Dermis blood vessel endothelial cell (primary cell): ENCODE data around the gene SLC25A29. TPM values are rescaled to one million over a fixed set of nuclear protein-coding genes. Genes with fewer than 3 reads are reported as not detected.
"Not testable (repeated sequence)": the region's sequence is repeated elsewhere in the genome, so short reads cannot be mapped to it uniquely, and the experiment has no call there.

ENCODE experiments used
- DNase-seq: peaks from one replicate; pipeline ENCODE4 v3.0.0; 2010
- total RNA-seq: library from RNA; depleted of rRNA; stranded (reverse); fragments of >200 nt; gene quantifications from 2 replicates; pipeline ENCODE4 v1.2.3, GENCODE V29; 2014

SLC25A29 gene
- total RNA-seq, 1 donor from 2014 or later = 145 TPM

- DNase-seq = not testable (repeated sequence)
Observed at GRCh38 chr14:100312110-100312876, 6.0 kb upstream of the SLC25A29 start.

- DNase-seq = peak; percentile 45
Observed at GRCh38 chr14:100309028-100309737, 2.9 kb upstream of the SLC25A29 start.

GRCh38 chr14:100308427-100308792, 2.2 kb upstream of the SLC25A29 start:
- not testable (repeated sequence) for DNase-seq

GRCh38 chr14:100307766-100308426, 1.7 kb upstream of the SLC25A29 start:
- no peak for DNase-seq

- peak; percentile 47 for DNase-seq
Observed at GRCh38 chr14:100306998-100307765, 938 bp upstream of the SLC25A29 start.

GRCh38 chr14:100305324-100306100, 732 bp downstream of the SLC25A29 start:
- peak; percentile 45 for DNase-seq

GRCh38 chr14:100304825-100305323, 1.4 kb downstream of the SLC25A29 start:
- DNase-seq = peak; percentile 55

GRCh38 chr14:100303925-100304324, 2.3 kb downstream of the SLC25A29 start:
- peak; percentile 20 for DNase-seq

GRCh38 chr14:100303179-100303578, 3.1 kb downstream of the SLC25A29 start:
- peak; percentile 53 for DNase-seq

- DNase-seq = no peak
Observed at GRCh38 chr14:100302616-100303015, 3.6 kb downstream of the SLC25A29 start.

GRCh38 chr14:100299238-100299560, 7.0 kb downstream of the SLC25A29 start:
- DNase-seq = no peak

- no peak for DNase-seq
Observed at GRCh38 chr14:100298551-100299237, 7.5 kb downstream of the SLC25A29 start.

- peak; percentile 34 for DNase-seq
Observed at GRCh38 chr14:100297320-100298300, 8.6 kb downstream of the SLC25A29 start.

- not testable (repeated sequence) for DNase-seq
Observed at GRCh38 chr14:100296729-100297128, 9.5 kb downstream of the SLC25A29 start.

GRCh38 chr14:100296106-100296651, 10.1 kb downstream of the SLC25A29 start:
- no peak for DNase-seq

- no peak for DNase-seq
Observed at GRCh38 chr14:100295376-100296105, 10.7 kb downstream of the SLC25A29 start.

GRCh38 chr14:100294963-100295330, 11.3 kb downstream of the SLC25A29 start:
- DNase-seq = no peak

GRCh38 chr14:100294213-100294962, 11.9 kb downstream of the SLC25A29 start:
- DNase-seq = no peak
